GM12865 (cell line): Measurements from ENCODE around the gene PTPRE.

Source experiments
- DNase-seq: peaks from one replicate; pipeline ENCODE4 v3.0.0; 2010; ENCODE audit warnings: low read depth
- H3K4me3 ChIP-seq: 2 replicates; pipeline ENCODE4 v1.5.1; 2011; ENCODE audit warnings: mild to moderate bottlenecking, low read depth, low read length, control low read depth
- CTCF ChIP-seq: IDR thresholded peaks from 2 replicates; pipeline ENCODE4 v1.5.1; 2011; ENCODE audit warnings: low read length, control low read depth, low read depth, inconsistent platforms; ENCODE audit not compliant: insufficient read depth; ENCODE audit errors: missing control alignments

The PTPRE gene

GRCh38 chr10:127875449-127875765 is 31.5 kb upstream of the PTPRE start:
- DNase-seq: no peak
- no peak for TF ChIP-seq CTCF

GRCh38 chr10:127875916-127876315 is 31.0 kb upstream of the PTPRE start:
- no peak for DNase-seq
- no peak for TF ChIP-seq CTCF
- H3K4me3 ChIP-seq: no peak overlapping the region

More at GRCh38 chr10:127875449-127875765, 31.5 kb upstream of the PTPRE start:
- H3K4me3 ChIP-seq: no peak overlapping the region

GRCh38 chr10:127877116-127877515 is 29.8 kb upstream of the PTPRE start:
- TF ChIP-seq CTCF: no peak
- no peak for DNase-seq
- no peak overlapping the region for H3K4me3 ChIP-seq

GRCh38 chr10:127877699-127878098 is 29.2 kb upstream of the PTPRE start:
- no peak for TF ChIP-seq CTCF
- H3K4me3 ChIP-seq: no peak overlapping the region

GRCh38 chr10:127878475-127879055 is 28.3 kb upstream of the PTPRE start:
- H3K4me3 ChIP-seq: no peak overlapping the region
- DNase-seq: no peak
- TF ChIP-seq CTCF: no peak

More at GRCh38 chr10:127877699-127878098, 29.2 kb upstream of the PTPRE start:
- no peak for DNase-seq

- TF ChIP-seq CTCF: no peak
- peak; percentile 9 for DNase-seq
- no peak overlapping the region for H3K4me3 ChIP-seq
Measured at GRCh38 chr10:127880557-127880956, 26.3 kb upstream of the PTPRE start.

- TF ChIP-seq CTCF: no peak
- DNase-seq: no peak
- H3K4me3 ChIP-seq: no peak overlapping the region
Measured at GRCh38 chr10:127881262-127881661, 25.6 kb upstream of the PTPRE start.
